ENCODE results near the gene PTPRK.

GRCh38 chr6:127968394-127968793 is 552.0 kb downstream of the PTPRK start:
- TF ChIP-seq EZH2 (conservative IDR thresholded peaks at IDR 0.05; ENCODE audit: low read depth, low read length) (no peak), CTCF (CRISPR knock-in tag; IDR thresholded peaks at IDR 0.05) (no peak), SP1 (IDR thresholded peaks at IDR 0.05) (no peak), SP1 (CRISPR knock-in tag; IDR thresholded peaks at IDR 0.05) (no peak), ZNF253 (CRISPR knock-in tag; IDR thresholded peaks at IDR 0.05; ENCODE audit: borderline replicate concordance) (no peak), XRCC5 (optimal IDR thresholded peaks at IDR 0.05; ENCODE audit: low read length) (no peak), TIGD3 (CRISPR knock-in tag; IDR thresholded peaks at IDR 0.05; ENCODE audit: borderline replicate concordance) (no peak), ZNF256 (CRISPR knock-in tag; conservative IDR thresholded peaks at IDR 0.05) (no peak), PHB2 (IDR thresholded peaks at IDR 0.05; ENCODE audit: partially characterized antibody) (no peak), ZNF318 (CRISPR knock-in tag; IDR thresholded peaks at IDR 0.05) (no peak), RAD21 (CRISPR knock-in tag; IDR thresholded peaks at IDR 0.05) (no peak), ZNF232 (CRISPR knock-in tag; IDR thresholded peaks at IDR 0.05; ENCODE audit: borderline replicate concordance) (no peak), CBX5 (CRISPR knock-in tag; IDR thresholded peaks at IDR 0.05; ENCODE audit: borderline replicate concordance) (no peak), SAFB2 (CRISPR knock-in tag; IDR thresholded peaks at IDR 0.05; ENCODE audit: borderline replicate concordance, low read depth) (no peak), MXI1 (IDR thresholded peaks at IDR 0.05; ENCODE audit: borderline replicate concordance, low read depth, low read length) (no peak)

Measured in HepG2 (cell line).